ENCODE measurements around the gene METTL22.

Gene METTL22

DNA sequence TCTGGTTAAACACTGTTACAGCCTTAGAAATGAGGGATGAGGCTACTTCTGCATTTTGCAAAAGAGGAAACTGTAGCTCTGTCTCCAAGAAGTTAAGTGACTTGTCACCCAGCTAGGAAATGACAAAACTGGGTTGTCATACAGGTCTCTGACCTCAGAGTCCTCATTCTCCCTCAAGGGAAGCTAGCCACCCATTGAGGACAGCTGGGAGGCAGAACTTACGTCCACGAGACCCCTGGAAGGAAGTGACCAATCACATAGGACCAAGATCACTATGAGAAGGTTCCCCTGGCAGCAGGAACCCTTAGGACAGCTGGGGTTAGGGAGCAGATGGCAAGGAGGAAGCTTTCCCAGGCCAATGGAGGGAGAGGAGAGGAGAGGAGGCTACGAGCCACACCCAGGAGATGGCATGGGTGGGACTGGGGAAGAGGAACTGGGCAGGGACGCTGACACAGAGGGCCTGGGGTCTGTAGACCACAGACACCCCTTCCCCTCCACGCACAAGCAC, 11.2 kb downstream of the METTL22 start:
- no peak for DNase-seq (ENCODE audit: low spot score)

DNA sequence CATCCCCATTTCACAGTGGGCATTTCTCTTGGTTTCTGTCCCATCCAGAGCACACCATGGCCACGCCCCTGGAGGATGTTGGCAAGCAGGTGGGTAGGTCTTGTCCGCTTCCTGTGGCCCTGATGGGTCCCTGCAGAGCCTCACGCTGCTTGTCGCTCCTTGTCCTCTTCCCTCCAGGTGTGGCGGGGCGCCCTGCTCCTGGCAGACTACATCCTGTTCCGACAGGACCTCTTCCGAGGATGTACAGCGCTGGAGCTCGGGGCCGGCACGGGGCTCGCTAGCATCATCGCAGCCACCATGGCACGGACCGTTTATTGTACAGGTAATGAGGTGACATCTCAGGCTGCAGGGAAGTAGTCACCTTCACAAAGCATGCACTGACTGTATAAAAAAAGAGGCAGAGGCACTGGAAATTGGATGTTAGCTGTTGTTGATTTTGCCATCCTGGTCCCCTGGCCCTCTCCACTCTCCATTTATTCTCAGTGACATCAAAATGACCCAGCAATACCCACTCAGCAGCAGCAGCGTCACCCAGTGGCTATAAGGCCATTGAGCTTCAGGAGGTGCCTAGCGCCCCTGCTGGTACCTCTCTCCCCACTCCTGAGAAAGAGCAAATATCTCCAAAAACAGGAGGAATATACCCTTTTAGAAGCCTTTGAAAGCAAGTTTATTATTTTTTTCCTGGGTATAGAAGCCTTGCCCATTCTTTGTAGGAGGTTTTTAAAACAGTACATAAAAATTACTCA, 13.7 kb downstream of the METTL22 start:
- no peak for DNase-seq (ENCODE audit: low spot score)

DNA sequence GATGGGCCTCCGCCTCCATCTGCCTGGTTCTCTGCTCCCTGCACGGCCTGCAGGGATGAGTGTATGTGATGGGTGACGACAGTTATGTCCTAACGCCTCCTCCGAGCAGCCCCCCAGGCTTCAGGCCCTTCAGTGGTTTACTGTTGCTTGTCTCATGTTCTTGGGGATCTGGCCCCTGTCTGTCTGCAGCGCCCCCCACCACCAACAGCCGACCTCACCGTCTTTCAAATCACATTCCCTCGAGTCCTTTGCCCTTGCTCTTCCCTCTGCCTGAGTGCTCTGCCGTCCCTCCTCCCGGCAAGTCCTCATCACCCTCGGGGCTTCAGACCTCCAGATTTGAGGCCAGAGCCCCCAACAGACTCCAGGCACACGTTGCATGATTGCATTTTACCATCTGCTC, 18.2 kb downstream of the METTL22 start:
- DNase-seq (ENCODE audit: low spot score), result no peak

DNA sequence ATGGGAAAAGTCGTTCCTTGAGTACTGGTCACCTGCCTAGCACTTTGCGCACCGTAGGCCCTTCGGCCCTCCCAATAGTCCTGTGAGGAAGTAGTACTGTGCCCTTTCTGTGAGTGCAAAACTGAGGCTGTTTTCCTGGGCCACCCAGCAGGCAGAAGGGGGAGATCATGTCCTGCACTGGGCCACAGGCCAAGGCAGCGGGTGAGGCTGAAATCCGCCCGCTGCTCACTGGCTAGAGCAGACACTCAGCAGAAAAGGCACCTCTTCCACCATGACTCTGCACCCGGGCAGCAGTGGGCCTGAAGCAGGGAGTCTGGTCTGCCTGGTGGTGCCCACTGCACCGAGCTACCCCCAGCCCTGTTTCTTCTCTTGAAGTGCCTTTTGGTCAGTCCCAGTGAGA, 20.2 kb downstream of the METTL22 start:
- no peak for DNase-seq (ENCODE audit: low spot score)

DNA sequence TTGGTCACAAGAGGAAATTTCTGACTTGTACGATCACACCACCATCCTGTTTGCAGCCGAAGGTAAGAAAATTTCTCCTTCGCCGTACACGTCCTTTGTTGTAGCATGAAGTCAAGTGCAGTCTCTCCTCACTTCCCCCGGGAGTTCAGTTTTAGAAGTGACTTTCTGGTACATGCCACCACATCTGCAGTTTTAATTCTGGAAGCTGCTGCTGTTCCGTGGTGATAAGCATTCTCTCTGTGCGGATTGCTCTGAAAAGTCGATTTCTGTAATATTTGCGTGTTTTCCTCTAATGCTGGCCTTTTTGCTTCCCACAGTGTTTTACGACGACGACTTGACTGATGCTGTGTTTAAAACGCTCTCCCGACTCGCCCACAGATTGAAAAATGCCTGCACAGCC, 20.6 kb downstream of the METTL22 start:
- DNase-seq (ENCODE audit: low spot score), result no peak

DNA sequence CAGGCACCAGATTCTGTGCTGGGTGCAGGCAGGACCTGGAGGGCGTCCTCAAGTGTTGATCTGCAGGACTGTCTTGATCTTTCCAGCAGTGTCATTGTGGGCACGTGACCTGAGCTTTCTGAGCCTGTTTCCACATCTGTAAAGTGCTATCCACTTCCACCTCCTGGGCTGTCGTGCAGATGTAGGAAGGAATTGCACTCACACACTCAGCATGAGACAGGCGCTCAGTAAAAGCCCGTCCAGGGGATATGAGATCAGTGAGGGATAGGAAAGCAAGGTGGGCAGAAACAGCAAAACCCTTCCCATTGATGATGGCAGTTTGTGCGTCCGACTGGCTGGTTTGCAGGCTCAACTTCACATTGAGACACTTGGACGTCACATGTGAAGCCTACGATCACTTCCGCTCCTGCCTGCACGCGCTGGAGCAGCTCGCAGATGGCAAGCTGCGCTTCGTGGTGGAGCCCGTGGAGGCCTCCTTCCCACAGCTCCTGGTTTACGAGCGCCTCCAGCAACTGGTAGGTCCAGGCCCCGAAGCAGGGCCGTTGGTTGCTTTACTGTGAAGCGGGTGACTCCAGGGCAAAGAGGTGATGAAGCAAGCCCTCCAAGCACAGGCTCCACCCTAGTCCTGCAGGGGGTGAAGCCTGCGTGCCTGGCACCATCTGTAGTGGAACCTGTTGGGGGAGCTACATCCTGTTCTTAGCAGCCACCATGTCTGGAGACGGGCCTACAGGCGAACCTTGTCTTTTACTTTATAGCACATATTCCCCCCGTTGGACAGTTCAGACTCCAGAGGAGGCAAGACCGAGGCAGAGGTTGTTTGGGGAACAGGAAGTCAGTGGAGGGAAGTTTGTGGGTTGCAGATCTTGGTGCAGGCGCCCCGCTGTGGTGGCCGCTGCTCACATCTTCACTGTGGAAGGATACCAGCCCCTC, 23.0 kb downstream of the METTL22 start:
- no peak for DNase-seq (ENCODE audit: low spot score)

DNA sequence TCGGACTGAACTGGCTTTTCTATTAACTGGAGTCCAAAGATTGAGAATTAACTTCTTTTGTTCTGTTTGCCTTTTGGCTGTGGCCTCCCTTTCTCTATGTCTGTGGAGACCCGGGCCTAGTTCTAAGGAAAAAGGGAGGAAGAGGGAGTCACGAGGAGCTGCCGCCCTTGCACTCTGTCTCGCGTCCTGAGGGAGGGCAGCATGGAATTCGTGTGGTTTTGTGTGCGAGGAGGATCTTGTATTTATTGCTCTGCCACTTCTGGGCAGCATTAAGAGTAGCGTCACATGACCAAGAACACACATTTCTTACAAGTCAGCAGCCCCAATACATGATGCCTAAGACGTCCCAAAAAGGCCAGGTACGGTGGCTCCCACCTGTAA, 23.6 kb downstream of the METTL22 start:
- no peak for DNase-seq (ENCODE audit: low spot score)

DNA sequence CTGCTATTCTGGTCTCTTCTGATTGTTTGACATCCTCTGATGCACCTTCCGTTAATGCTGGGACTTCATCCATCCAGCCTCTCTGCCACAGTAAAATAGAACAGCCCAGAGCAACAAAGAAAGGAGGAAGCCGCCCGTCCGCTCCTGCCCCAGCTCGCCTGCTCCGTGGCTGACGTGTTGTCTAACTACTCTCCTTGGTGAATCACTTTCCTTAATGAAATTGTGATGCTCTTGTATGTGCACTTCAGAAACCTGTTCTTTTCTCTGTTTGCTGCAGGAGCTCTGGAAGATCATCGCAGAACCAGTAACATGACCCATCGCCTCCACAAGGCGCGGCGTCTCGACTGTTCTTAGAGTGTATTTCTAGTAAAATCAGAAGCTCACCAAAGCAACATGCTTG, 24.3 kb downstream of the METTL22 start:
- DNase-seq (ENCODE audit: low spot score), result no peak

DNA sequence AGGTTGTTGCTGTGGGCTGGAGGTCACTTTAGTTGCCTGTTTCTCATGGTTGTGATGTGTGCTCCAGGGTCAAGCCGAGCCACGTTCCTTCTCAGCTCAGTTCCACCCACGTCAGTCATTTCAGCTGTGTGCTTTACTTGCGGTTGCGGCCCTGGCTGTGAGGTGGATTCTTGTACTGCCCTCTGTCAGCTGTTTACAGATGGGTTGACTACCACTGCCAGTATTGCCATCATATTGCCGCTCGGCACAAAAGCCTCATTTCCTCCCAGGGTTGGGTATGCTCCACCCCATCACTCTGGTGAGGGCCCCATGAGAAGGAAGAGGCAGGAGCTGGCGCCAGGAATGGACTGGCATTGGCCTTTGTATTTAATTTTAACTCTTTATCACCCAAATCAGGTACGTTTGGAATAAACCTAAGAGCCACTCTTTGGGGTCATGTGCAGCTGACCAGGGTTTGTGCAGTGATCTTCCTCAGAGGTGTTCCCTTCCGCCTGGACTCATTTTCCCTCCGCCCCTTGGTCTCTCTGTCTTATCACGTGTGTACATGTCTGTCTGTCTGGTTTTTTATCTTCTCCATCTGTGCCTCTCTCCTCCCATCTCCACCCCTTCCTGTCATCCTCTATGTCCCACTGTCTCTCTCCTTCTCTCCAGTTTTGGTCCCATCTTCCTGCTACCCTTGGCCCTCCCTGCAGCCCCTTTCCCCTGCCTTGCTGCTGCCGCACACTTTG, 25.0 kb downstream of the METTL22 start:
- no peak for DNase-seq (ENCODE audit: low spot score)

DNA sequence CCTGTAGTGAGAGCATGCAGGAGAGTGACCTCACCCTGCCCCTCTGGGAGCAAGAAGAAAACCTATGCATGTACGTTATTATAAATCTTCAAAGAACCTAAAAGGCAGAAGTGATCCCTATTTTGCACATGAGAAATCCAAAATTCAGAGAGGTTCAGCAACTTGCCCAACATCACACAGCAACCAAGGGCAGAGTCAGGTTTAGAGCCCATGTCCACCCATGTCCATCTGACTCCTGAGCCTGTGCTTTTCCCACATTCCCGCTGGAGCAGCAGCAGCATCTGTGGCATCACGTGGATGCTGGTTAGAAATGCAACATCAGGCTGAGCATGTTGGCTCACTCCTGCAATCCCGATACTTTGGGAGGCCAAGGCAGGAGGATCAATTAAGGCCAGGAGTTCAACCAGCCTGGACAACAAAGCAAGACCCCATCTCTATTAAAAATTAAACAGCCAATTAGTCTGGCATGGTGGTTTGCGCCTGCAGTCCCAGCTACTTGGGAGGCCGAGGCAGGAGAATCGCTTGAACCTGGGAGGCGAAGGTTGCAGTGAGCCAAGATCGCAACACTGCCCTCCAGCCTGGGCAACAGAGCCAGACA, 26.3 kb downstream of the METTL22 start:
- DNase-seq (ENCODE audit: low spot score), result no peak

DNA sequence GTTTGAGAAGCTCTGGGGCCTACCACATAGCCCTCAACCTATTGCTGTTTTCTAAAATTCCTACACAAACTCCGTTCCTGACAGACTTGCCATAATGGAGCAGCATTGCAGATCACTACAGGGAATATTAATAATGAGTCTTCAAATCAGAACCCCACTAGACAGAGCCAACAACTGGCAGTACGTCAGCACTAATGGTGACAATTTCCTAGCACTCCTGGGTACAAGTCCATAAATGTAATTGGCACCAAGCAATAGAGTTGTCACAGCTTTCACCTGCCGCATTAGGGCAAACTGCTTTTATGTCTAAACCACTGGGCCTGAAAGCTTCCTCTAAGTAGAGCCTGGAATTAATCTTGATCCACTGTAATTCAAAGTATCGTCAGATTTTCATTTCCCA, 27.4 kb downstream of the METTL22 start:
- no peak for DNase-seq (ENCODE audit: low spot score)

DNA sequence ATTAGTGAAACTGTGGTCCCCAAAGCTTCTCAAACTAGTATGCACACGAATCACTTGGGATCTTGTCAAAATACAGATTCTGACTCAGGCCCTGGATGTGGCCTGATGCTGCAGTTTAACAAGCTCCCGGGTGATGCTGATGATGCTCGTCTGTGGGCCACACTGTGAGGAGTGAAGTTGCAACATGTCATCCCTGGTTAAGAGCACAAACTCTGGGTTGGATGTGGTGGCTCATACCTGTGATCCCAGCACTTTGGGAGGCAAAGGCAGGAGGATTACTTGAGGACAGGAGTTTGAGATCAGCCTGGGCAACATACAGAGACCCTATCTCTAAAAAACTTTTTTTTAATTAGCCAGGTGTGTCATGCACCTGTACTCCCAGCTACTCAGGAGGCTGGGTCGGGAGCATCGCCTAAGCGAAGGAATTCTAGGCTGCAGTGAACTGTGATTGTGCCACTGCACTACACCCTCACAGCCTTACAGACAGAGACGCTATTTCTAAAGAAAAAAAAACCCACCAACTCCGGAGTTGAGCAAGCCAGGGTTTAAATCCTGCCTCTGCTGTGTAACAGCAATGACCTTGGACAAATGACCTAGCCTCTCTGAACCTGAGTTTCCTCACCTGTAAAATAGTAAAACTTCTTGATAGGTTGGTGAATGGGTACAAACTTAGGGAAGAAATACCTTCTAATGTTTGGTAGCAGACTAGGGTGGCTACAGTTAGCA, 28.5 kb downstream of the METTL22 start:
- no peak for DNase-seq (ENCODE audit: low spot score)

DNA sequence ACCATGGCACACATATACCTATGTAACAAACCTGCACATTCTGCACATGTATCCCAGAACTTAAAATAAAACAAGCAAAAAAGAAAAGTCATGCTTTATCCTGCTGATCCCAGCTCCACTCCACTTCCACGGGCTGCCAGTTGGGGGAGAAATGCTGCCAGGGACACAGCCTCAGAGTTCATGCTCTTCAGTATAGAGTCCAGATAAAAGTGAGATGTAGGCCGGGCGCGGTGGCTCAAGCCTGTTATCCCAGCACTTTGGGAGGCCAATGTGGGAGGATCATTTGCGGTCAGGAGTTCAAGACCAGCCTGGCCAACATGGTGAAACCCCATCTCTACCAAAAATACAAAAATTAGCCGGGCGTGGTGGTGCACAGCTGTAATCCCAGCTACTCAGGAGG, 30.5 kb downstream of the METTL22 start:
- DNase-seq (ENCODE audit: low spot score), result peak; percentile 11

DNA sequence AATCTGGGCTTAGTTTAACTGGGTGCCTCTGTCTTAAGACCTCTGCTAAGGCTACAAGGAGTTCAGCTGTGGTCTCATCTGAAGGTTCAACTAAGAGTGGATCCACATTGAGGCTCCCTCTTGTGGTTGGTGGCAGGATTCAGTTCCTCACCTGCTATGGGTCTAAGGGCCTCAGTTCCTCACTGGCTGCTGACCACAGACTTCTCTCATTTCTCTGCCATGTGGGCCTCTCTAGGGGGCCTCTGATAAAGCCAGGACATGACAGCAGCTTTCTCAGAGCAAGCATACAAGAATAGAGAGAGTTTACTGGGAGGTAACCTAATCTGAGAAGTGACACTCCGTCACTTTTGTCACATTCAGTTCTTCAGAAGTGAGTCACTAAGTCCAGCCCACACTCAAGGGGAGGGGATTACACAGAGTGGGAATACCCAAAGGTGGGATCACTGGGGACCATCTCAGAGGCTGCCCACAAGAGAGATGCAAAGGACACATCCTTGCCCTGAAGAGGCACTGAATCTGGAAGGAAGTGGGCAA, 33.8 kb downstream of the METTL22 start:
- peak; percentile 33 for DNase-seq (ENCODE audit: low spot score)

DNA sequence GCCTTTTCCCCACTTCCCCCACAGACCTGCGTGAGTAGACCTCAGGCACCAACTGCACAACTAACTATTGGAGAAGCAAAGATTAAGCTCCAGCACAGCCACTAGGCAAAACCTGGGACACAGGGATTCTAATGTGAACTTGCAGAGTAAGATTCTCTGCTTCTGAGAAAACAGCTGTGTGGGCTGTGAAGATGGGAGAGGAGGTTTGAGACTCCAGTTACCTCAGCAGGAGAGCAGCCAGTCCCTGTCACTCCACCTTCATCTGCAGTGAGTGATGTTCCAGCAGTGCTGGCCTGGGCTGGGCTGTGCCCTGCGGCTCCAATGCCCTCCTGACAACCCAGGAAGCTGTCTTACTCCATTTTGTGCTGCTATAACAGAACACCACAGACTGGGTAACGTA, 34.9 kb downstream of the METTL22 start:
- DNase-seq (ENCODE audit: low spot score), result no peak

DNA sequence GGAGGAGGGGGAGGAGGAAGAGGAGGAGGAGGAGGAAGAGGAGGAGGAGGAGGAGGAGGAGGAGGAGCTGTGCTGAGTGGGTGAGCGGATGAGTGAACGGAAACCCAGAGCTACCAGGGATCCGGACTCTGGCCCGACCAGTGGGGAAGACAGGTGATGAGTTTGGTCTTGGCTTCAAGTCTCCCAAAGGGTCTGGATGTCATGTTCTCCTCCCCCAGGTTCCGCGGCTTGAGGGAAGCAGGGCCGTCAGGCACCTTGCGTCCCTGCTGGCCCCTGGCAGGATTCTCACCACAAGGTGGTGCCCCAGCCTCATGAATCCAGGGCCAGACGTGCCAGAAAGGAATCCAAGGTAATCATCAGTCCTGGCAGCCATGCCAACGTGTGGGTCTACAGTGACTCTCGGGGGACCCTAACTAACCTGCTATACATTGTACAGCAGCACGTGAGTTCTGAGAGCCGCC, 39.4 kb downstream of the METTL22 start:
- DNase-seq (ENCODE audit: low spot score), result peak; percentile 73

DNA sequence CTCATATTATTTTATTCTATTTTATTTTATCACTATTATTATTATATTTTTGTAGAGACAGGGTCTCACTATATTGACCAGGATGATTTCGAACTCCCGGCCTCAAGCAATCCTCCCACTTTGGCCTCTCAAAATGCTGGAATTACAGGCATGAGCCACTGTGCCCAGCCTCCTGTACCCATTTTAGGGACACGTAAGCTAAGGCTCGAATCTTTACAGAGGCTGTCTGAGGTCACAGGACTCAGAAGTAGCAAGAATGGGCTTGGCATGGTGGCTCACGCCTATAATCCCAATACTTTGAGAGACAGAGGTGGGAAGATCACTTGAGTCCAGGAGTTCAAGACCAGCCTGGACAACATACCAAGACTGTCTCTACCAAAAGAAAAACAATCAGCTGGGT, 40.2 kb downstream of the METTL22 start:
- DNase-seq (ENCODE audit: low spot score), result no peak

DNA sequence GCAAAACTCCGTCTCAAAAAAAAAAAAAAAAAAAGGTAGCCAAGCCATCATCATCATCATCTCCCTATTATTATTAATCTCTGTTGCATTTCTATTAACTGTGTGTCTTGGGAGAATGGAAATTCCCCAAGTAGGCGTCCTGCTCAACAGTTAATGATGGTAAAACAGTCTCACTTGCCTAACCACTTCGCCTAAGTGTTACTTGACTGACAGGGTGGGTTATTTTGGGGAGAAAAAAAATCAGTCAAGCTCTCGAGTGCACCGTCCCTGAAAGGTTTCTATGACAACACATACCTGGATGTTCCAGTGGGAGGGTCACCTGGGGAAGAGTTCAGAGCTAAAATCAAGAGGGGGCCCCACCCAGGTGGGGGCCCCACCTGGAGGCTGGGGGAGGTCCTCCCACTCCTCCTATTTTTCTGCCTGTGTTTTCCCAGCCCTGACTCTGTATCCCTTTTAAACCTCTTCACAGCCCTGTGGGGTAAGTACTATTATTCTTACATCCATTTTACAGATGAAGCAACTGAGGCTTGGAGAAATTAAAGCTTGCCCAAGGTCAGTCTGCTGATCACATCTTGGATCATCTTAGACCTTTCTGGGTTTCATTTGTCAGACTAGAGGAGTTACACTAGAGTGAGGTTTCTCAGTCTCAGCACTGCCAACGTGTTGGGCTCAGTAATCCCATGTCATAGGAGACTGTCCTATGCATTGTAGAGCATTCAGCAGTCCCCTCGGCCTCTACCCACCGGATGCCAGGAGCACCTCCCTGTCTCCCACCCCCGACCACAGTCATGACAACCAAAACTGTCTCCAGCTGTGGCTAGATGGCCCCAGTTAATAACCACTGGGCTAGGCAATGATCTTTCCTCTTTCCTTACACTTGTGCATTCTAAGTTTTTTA, 41.9 kb downstream of the METTL22 start:
- DNase-seq (ENCODE audit: low spot score), result no peak

DNA sequence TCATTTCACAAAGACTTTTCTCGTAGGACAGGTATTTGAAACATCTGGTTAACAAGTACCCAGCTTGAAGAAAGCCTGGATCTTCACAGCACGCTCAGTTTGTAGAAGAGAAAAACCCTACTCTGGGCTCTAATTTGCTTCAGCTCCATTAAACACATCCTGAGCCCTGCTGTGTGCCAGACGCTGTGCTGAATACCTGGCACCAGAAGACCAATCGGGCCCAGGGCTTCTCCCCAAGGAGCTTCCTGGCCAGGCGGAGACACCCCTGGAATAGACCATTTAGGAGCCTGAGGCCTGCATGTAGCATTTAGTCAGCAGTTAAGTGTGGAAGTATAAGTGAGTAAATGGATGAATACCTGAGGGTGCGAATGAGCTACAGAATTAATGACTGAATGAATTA, 44.0 kb downstream of the METTL22 start:
- no peak for DNase-seq (ENCODE audit: low spot score)

DNA sequence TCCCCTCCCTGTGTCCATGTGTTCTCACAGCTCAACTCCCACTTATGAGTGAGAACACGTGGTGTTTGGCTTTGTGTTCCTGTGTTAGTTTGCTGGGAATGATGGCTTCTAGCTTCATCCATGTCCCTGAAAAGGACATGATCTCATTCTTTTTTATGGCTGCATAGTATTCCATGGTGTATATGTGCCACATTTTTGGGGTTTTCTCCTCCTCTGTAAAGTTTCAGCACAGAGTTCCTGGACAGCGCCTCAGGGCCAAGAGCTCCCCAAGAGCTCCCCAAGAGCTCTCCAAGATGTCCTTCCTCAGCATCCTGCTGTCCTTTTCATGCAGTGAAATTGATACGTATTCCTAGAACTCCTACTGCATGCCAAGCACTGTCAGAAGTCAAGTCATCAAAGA, 46.0 kb downstream of the METTL22 start:
- no peak for DNase-seq (ENCODE audit: low spot score)
